ENCODE measurements around the gene ANGPTL8.
A peak's percentile ranks its signal among the peaks of the same experiment; 100 is the strongest.

ANGPTL8 gene

GRCh38 chr19:11261431-11261970 lies 22.1 kb downstream of the ANGPTL8 start:
- DNase-seq (ENCODE audit: low read depth in 2 of 2), result no peak

GRCh38 chr19:11261971-11262839 lies 22.8 kb downstream of the ANGPTL8 start, which contains the start of gene DOCK6:
Gene DOCK6 (minus strand): TSS chr19:11262524. CDS start chr19:11262440, 84 bp downstream.
- DNase-seq (ENCODE audit: low read depth in 2 of 2), result no peak

GRCh38 chr19:11263726-11264125 lies 24.3 kb downstream of the ANGPTL8 start:
- no peak for DNase-seq (ENCODE audit: low read depth in 2 of 2)

GRCh38 chr19:11264452-11265176 lies 25.2 kb downstream of the ANGPTL8 start:
- no peak for DNase-seq (ENCODE audit: low read depth in 2 of 2)

- no peak for DNase-seq (ENCODE audit: low read depth in 2 of 2)
Measured at GRCh38 chr19:11265177-11265784, 25.9 kb downstream of the ANGPTL8 start.

GRCh38 chr19:11265785-11266236 lies 26.4 kb downstream of the ANGPTL8 start:
- no peak for DNase-seq (ENCODE audit: low read depth in 2 of 2)

GRCh38 chr19:11267316-11268085 lies 28.1 kb downstream of the ANGPTL8 start:
- no peak for DNase-seq (ENCODE audit: low read depth in 2 of 2)

GRCh38 chr19:11268783-11269267 lies 29.4 kb downstream of the ANGPTL8 start:
- no peak for DNase-seq (ENCODE audit: low read depth in 2 of 2)

GRCh38 chr19:11269408-11269807 lies 30.0 kb downstream of the ANGPTL8 start:
- DNase-seq (ENCODE audit: low read depth in 2 of 2), result no peak

GRCh38 chr19:11273296-11273695 lies 33.9 kb downstream of the ANGPTL8 start:
- DNase-seq (ENCODE audit: low read depth in 2 of 2), result no peak

- no peak for DNase-seq (ENCODE audit: low read depth in 2 of 2)
Measured at GRCh38 chr19:11273989-11274388, 34.6 kb downstream of the ANGPTL8 start.

- DNase-seq (ENCODE audit: low read depth in 2 of 2), result no peak
Measured at GRCh38 chr19:11274533-11275086, 35.2 kb downstream of the ANGPTL8 start.

- DNase-seq (ENCODE audit: low read depth in 2 of 2), result no peak
Measured at GRCh38 chr19:11278670-11279069, 39.3 kb downstream of the ANGPTL8 start.

GRCh38 chr19:11279505-11280236 lies 40.3 kb downstream of the ANGPTL8 start:
- DNase-seq (ENCODE audit: low read depth in 2 of 2), result no peak

- DNase-seq (ENCODE audit: low read depth in 2 of 2), result no peak
Measured at GRCh38 chr19:11281356-11282049, 42.1 kb downstream of the ANGPTL8 start.

- no peak for DNase-seq (ENCODE audit: low read depth in 2 of 2)
Measured at GRCh38 chr19:11284515-11284914, 45.1 kb downstream of the ANGPTL8 start.

- DNase-seq (ENCODE audit: low read depth in 2 of 2), result peak in 1 of 2 experiments; percentile 20
Measured at GRCh38 chr19:11286312-11286974, 47.0 kb downstream of the ANGPTL8 start.

- DNase-seq (ENCODE audit: low read depth in 2 of 2), result no peak
Measured at GRCh38 chr19:11288349-11288748, 48.9 kb downstream of the ANGPTL8 start.

- no peak for DNase-seq (ENCODE audit: low read depth in 2 of 2)
Measured at GRCh38 chr19:11290256-11290655, 50.8 kb downstream of the ANGPTL8 start.
